K562 (cell line): Measurements from ENCODE around the gene PAFAH1B2.

Experiments used
- CTCF ChIP-seq, 3 experiments: IDR thresholded peaks in 2 of 3; conservative IDR thresholded peaks in 1 of 3; 2 replicates each; pipeline ENCODE4 v1.5.1; 2011 to 2012; ENCODE audit warnings: low read length in 3 of 3, mild to moderate bottlenecking in 3 of 3, control low read depth in 2 of 3, improper control_type of control experiment in 1 of 3, inconsistent platforms in 1 of 3, low read depth in 1 of 3, mixed read lengths in 1 of 3, moderate library complexity in 1 of 3; ENCODE audit not compliant: insufficient read depth in 2 of 3
- EZH2 ChIP-seq: IDR thresholded peaks from 2 replicates; pipeline ENCODE4 v1.6.1; 2012; ENCODE audit warnings: low read depth, mild to moderate bottlenecking, inconsistent platforms, low read length, borderline replicate concordance
- SMARCE1 ChIP-seq: fragments of 450-650 bp; IDR thresholded peaks from 2 replicates; pipeline ENCODE4 v1.7.1; 2016; ENCODE audit warnings: mild to moderate bottlenecking
- SP1 ChIP-seq: sonication (generic); formaldehyde crosslinking; IDR thresholded peaks from 2 replicates; pipeline ENCODE4 v1.8.1; 2022; ENCODE audit warnings: mild to moderate bottlenecking, missing genetic modification reagents

- TF ChIP-seq CTCF (IDR thresholded peaks at IDR 0.05 in 2 of 3, conservative IDR thresholded peaks at IDR 0.05 in 1 of 3; ENCODE audit: insufficient read depth in 2 of 3, low read depth in 1 of 3, low read length in 3 of 3) = no peak
- TF ChIP-seq EZH2 = no peak
- TF ChIP-seq SMARCE1 = peak; percentile 37; the same call in 1 of the 2 replicates
- TF ChIP-seq SP1 (CRISPR knock-in tag) = no peak
These were observed 48.6 kb upstream of the PAFAH1B2 start for GRCh38 chr11:117095284-117096161.
